WTC11 (cell line): ENCODE results near the gene ATP12A. TPM values are rescaled to one million over a fixed set of nuclear protein-coding genes. Genes with fewer than 3 reads are reported as not detected.

ENCODE experiments used
- ATAC-seq: fragments of 200-7000 bp; cut with Tn5 transposase; 2 replicates; pipeline ENCODE4 v1.10.0; 2021; ENCODE audit warnings: mild to moderate bottlenecking, moderate library complexity
- CTCF ChIA-PET: fragments of 300-600 bp; sonication (Branson Sonifier 250); formaldehyde crosslinking; loops from one replicate; lab custom pipeline; 2021; ENCODE audit warnings: antibody characterized with exemption; lab: Charles Lee
- POLR2A ChIA-PET: fragments of 350-600 bp; sonication (Branson Sonifier 250); formaldehyde crosslinking; loops from one replicate; lab custom pipeline; 2021; ENCODE audit warnings: antibody characterized with exemption; lab: Charles Lee
- DNase-seq: peaks from one replicate; pipeline ENCODE4 v3.0.0; 2021; ENCODE audit warnings: low spot score
- H3K27ac Mint-ChIP-seq: 2 replicates; pipeline ENCODE4 v1.8.0; 2021; ENCODE audit warnings: mixed read lengths
- H3K27me3 Mint-ChIP-seq: 2 replicates; pipeline ENCODE4 v1.8.0; 2021; ENCODE audit warnings: low read depth, mild to moderate bottlenecking, moderate library complexity, mixed read lengths
- H3K36me3 Mint-ChIP-seq: 2 replicates; pipeline ENCODE4 v1.8.0; 2021; ENCODE audit warnings: mixed read lengths
- H3K4me1 Mint-ChIP-seq: 2 replicates; pipeline ENCODE4 v1.8.0; 2022; ENCODE audit warnings: mixed read lengths
- H3K4me3 Mint-ChIP-seq: 2 replicates; pipeline ENCODE4 v1.8.0; 2021; ENCODE audit warnings: mild to moderate bottlenecking, moderate library complexity, mixed read lengths
- H3K9me3 Mint-ChIP-seq: 2 replicates; pipeline ENCODE4 v1.8.0; 2021; ENCODE audit warnings: mixed read lengths
- ATF1 ChIP-seq: sonication (generic); formaldehyde crosslinking; IDR thresholded peaks from 2 replicates; pipeline ENCODE4 v1.8.1; 2023; ENCODE audit warnings: mild to moderate bottlenecking, moderate library complexity, missing genetic modification reagents
- CREB1 ChIP-seq: sonication (generic); formaldehyde crosslinking; IDR thresholded peaks from 2 replicates; pipeline ENCODE4 v1.8.0; 2023; ENCODE audit warnings: mild to moderate bottlenecking, missing genetic modification reagents
- ELF4 ChIP-seq: sonication (generic); formaldehyde crosslinking; IDR thresholded peaks from 2 replicates; pipeline ENCODE4 v1.8.1; 2022; ENCODE audit warnings: low read depth, mild to moderate bottlenecking, moderate library complexity, missing genetic modification reagents
- FOXP1 ChIP-seq: sonication (generic); formaldehyde crosslinking; IDR thresholded peaks from 2 replicates; pipeline ENCODE4 v1.8.0; 2022; ENCODE audit warnings: missing genetic modification reagents, mild to moderate bottlenecking, moderate library complexity, borderline replicate concordance
- JUN ChIP-seq: sonication (generic); formaldehyde crosslinking; IDR thresholded peaks from 2 replicates; pipeline ENCODE4 v1.8.0; 2023; ENCODE audit warnings: mild to moderate bottlenecking, missing genetic modification reagents
- RELA ChIP-seq: sonication (generic); formaldehyde crosslinking; IDR thresholded peaks from 2 replicates; pipeline ENCODE4 v1.8.1; 2022; ENCODE audit warnings: missing genetic modification reagents, mild to moderate bottlenecking, borderline replicate concordance
- SMAD3 ChIP-seq: sonication (generic); formaldehyde crosslinking; IDR thresholded peaks from 2 replicates; pipeline ENCODE4 v1.8.0; 2022; ENCODE audit warnings: missing genetic modification reagents, mild to moderate bottlenecking, borderline replicate concordance
- SP1 ChIP-seq: sonication (generic); formaldehyde crosslinking; conservative IDR thresholded peaks from 2 replicates; pipeline ENCODE4 v1.8.1; 2022; ENCODE audit warnings: missing genetic modification reagents
- TEAD4 ChIP-seq: sonication (generic); formaldehyde crosslinking; IDR thresholded peaks from 2 replicates; pipeline ENCODE4 v1.8.0; 2022; ENCODE audit warnings: mild to moderate bottlenecking, missing genetic modification reagents
- ZNF423 ChIP-seq: fragments of 250-450 bp; sonication (Bioruptor Pico); IDR thresholded peaks from 2 replicates; pipeline ENCODE4 v2.1.2; 2022; ENCODE audit warnings: mild to moderate bottlenecking, moderate library complexity
- total RNA-seq: library from RNA; stranded (reverse); gene quantifications from 3 replicates; pipeline ENCODE4 v1.2.3, GENCODE V29; 2021
- TF ChIP-seq, protein P1 (sequence below): sonication (generic); formaldehyde crosslinking; IDR thresholded peaks from 2 replicates; pipeline ENCODE4 v1.8.0; 2023; ENCODE audit warnings: missing genetic modification reagents
- TF ChIP-seq, protein P2 (sequence below): sonication (generic); formaldehyde crosslinking; IDR thresholded peaks from 2 replicates; pipeline ENCODE4 v1.8.1; 2023; ENCODE audit warnings: mild to moderate bottlenecking, missing genetic modification reagents, moderate library complexity
- TF ChIP-seq, protein P3 (sequence below): sonication (generic); formaldehyde crosslinking; IDR thresholded peaks from 2 replicates; pipeline ENCODE4 v1.8.1; 2023; ENCODE audit warnings: mild to moderate bottlenecking, missing genetic modification reagents
- TF ChIP-seq, protein P4 (sequence below): sonication (generic); formaldehyde crosslinking; IDR thresholded peaks from 2 replicates; pipeline ENCODE4 v1.8.0; 2022; ENCODE audit warnings: mild to moderate bottlenecking, missing genetic modification reagents
- TF ChIP-seq, protein P5 (sequence below): sonication (generic); formaldehyde crosslinking; IDR thresholded peaks from 2 replicates; pipeline ENCODE4 v1.8.1; 2023; ENCODE audit warnings: mild to moderate bottlenecking, missing genetic modification reagents
- TF ChIP-seq, protein P6 (sequence below): sonication (generic); formaldehyde crosslinking; IDR thresholded peaks from 2 replicates; pipeline ENCODE4 v1.8.0; 2023; ENCODE audit warnings: missing genetic modification reagents, mild to moderate bottlenecking, borderline replicate concordance
- TF ChIP-seq, protein P7 (sequence below): sonication (generic); formaldehyde crosslinking; IDR thresholded peaks from 2 replicates; pipeline ENCODE4 v1.8.0; 2022; ENCODE audit warnings: mild to moderate bottlenecking, missing genetic modification reagents
- TF ChIP-seq, protein P8 (sequence below): fragments of 250-450 bp; sonication (Bioruptor Pico); IDR thresholded peaks from 2 replicates; pipeline ENCODE4 v1.8.0; 2021; ENCODE audit warnings: mild to moderate bottlenecking
- TF ChIP-seq, protein P9 (sequence below): sonication (generic); formaldehyde crosslinking; IDR thresholded peaks from 2 replicates; pipeline ENCODE4 v1.8.0; 2022; ENCODE audit warnings: mild to moderate bottlenecking, missing genetic modification reagents

ATP12A gene
- total RNA-seq, 1 experiment from 2014 or later, result 1.4 TPM

DNA sequence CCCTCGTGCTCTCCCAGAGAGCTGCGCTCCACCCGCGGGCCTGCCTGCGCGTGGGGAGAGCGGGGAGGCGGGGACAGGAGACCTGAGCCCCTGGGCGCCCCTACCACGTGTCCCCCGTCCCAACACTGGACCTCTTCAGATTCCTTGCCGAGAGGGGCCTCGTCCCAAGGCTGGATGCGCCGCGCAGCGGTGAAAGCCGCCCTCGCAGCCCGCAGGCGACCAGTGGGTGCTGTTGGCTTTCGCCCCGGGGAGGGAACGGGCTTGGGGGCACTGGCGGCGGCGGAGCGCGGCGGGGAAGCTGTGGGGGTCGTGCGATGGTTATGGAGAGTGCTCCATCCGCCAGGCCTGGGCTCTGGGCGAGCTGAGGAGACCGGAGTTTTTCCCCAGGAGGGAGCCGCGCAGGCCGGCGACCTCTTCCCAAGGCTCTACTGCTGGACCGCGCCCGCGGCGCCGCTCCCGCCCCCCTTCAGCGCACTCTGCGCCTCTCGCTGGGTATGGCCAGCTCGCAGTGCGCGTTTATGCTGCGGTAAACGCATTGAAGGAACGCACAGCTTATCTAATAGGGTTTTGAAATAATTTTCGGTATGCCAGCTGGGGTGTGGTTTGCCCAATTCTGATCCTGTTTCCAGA, 66.5 kb downstream of the ATP12A start (continued):
- TF ChIP-seq RELA, result no peak
- TF ChIP-seq, protein P1, sequence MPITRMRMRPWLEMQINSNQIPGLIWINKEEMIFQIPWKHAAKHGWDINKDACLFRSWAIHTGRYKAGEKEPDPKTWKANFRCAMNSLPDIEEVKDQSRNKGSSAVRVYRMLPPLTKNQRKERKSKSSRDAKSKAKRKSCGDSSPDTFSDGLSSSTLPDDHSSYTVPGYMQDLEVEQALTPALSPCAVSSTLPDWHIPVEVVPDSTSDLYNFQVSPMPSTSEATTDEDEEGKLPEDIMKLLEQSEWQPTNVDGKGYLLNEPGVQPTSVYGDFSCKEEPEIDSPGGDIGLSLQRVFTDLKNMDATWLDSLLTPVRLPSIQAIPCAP (CRISPR knock-in tag), result no peak
- no peak for TF ChIP-seq JUN (CRISPR knock-in tag)
- TF ChIP-seq, protein P2, sequence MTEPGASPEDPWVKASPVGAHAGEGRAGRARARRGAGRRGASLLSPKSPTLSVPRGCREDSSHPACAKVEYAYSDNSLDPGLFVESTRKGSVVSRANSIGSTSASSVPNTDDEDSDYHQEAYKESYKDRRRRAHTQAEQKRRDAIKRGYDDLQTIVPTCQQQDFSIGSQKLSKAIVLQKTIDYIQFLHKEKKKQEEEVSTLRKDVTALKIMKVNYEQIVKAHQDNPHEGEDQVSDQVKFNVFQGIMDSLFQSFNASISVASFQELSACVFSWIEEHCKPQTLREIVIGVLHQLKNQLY (CRISPR knock-in tag), result no peak
- TF ChIP-seq, protein P3, sequence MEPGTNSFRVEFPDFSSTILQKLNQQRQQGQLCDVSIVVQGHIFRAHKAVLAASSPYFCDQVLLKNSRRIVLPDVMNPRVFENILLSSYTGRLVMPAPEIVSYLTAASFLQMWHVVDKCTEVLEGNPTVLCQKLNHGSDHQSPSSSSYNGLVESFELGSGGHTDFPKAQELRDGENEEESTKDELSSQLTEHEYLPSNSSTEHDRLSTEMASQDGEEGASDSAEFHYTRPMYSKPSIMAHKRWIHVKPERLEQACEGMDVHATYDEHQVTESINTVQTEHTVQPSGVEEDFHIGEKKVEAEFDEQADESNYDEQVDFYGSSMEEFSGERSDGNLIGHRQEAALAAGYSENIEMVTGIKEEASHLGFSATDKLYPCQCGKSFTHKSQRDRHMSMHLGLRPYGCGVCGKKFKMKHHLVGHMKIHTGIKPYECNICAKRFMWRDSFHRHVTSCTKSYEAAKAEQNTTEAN (CRISPR knock-in tag), result 0 out of 2 replicates have a peak, but pooled peaks have one; percentile 5
- peak; percentile 83 for TF ChIP-seq ZNF423 (CRISPR knock-in tag)
- TF ChIP-seq, protein P4, sequence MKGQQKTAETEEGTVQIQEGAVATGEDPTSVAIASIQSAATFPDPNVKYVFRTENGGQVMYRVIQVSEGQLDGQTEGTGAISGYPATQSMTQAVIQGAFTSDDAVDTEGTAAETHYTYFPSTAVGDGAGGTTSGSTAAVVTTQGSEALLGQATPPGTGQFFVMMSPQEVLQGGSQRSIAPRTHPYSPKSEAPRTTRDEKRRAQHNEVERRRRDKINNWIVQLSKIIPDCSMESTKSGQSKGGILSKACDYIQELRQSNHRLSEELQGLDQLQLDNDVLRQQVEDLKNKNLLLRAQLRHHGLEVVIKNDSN (CRISPR knock-in tag), result peak; percentile 80; the same call in 1 of the 2 replicates
- TF ChIP-seq ELF4, result no peak
- no peak for TF ChIP-seq ATF1 (CRISPR knock-in tag)
- 0 out of 2 replicates have a peak, but pooled peaks have one; percentile 23 for TF ChIP-seq SMAD3
- TF ChIP-seq, protein P5, sequence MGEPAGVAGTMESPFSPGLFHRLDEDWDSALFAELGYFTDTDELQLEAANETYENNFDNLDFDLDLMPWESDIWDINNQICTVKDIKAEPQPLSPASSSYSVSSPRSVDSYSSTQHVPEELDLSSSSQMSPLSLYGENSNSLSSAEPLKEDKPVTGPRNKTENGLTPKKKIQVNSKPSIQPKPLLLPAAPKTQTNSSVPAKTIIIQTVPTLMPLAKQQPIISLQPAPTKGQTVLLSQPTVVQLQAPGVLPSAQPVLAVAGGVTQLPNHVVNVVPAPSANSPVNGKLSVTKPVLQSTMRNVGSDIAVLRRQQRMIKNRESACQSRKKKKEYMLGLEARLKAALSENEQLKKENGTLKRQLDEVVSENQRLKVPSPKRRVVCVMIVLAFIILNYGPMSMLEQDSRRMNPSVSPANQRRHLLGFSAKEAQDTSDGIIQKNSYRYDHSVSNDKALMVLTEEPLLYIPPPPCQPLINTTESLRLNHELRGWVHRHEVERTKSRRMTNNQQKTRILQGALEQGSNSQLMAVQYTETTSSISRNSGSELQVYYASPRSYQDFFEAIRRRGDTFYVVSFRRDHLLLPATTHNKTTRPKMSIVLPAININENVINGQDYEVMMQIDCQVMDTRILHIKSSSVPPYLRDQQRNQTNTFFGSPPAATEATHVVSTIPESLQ (CRISPR knock-in tag), result no peak

DNA sequence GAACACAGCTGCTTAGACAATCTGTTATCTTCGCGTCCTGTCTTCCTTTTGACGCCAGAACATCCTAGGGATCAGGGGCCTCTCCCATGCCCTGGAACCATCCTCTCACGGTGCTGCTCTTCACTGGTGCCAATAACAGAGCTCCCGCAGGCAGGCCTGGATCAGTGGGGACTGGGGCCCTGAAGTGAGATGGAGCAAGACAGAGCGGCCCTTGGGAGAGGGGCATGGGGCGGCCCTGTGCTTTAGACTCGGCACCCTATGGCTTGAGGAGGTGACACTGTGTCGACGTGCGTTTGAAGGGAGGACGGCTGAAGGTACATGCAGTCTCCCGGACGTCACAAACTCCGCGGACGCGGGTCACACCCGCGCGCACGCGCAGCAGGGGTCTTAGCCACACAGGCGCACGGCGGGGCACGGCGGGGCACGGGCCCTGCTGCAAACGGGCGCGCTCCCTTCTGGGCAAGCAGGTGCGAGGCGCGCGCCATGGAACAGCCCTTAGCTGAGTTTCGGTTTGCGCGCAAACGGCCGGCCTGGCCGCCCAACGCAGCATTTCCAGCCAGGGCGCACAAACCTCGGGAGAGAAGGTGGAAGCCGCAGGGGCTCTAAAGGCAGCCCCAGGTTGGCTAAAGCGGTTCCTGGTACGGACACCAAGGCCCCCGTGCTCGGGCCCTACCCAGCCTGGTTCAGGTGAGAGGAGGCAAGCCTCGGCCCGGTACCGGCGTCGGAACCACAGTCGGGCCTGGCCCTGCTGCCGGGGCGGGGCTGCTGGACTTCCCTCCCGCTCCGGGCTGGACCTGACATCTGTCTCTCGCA, 67.2 kb downstream of the ATP12A start:
- Mint-ChIP-seq H3K36me3 (no peaks in the 10 kb centered on the region), H3K9me3 (no peaks in the 10 kb centered on the region), H3K27ac (no peak overlapping the region), H3K4me3 (peak overlapping the region; percentile 74), H3K27me3 (peaks cover 91% of the 10 kb centered on the region), H3K4me1 (peaks cover 14% of the 10 kb centered on the region)
- ChIA-PET POLR2A (no interaction called here), CTCF (interaction anchor here (0.6 to 2.3 kb wide), 10 partner anchors 15 to 367 kb away, joined by 3 to 8 read pairs (median 3); no protein-coding TSS in a partner anchor)
- ATAC-seq, result peak; percentile 43
- DNase-seq, result peak; percentile 61
- TF ChIP-seq, protein P6, sequence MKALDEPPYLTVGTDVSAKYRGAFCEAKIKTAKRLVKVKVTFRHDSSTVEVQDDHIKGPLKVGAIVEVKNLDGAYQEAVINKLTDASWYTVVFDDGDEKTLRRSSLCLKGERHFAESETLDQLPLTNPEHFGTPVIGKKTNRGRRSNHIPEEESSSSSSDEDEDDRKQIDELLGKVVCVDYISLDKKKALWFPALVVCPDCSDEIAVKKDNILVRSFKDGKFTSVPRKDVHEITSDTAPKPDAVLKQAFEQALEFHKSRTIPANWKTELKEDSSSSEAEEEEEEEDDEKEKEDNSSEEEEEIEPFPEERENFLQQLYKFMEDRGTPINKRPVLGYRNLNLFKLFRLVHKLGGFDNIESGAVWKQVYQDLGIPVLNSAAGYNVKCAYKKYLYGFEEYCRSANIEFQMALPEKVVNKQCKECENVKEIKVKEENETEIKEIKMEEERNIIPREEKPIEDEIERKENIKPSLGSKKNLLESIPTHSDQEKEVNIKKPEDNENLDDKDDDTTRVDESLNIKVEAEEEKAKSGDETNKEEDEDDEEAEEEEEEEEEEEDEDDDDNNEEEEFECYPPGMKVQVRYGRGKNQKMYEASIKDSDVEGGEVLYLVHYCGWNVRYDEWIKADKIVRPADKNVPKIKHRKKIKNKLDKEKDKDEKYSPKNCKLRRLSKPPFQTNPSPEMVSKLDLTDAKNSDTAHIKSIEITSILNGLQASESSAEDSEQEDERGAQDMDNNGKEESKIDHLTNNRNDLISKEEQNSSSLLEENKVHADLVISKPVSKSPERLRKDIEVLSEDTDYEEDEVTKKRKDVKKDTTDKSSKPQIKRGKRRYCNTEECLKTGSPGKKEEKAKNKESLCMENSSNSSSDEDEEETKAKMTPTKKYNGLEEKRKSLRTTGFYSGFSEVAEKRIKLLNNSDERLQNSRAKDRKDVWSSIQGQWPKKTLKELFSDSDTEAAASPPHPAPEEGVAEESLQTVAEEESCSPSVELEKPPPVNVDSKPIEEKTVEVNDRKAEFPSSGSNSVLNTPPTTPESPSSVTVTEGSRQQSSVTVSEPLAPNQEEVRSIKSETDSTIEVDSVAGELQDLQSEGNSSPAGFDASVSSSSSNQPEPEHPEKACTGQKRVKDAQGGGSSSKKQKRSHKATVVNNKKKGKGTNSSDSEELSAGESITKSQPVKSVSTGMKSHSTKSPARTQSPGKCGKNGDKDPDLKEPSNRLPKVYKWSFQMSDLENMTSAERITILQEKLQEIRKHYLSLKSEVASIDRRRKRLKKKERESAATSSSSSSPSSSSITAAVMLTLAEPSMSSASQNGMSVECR (CRISPR knock-in tag), result peak; percentile 79
- TF ChIP-seq FOXP1 (CRISPR knock-in tag) (peak; percentile 64; the same call in 1 of the 2 replicates), JUN (CRISPR knock-in tag) (peak; percentile 69; the same call in 1 of the 2 replicates), CREB1 (CRISPR knock-in tag) (no peak), SP1 (CRISPR knock-in tag) (no peak), TEAD4 (CRISPR knock-in tag) (no peak)
- TF ChIP-seq, protein P7, sequence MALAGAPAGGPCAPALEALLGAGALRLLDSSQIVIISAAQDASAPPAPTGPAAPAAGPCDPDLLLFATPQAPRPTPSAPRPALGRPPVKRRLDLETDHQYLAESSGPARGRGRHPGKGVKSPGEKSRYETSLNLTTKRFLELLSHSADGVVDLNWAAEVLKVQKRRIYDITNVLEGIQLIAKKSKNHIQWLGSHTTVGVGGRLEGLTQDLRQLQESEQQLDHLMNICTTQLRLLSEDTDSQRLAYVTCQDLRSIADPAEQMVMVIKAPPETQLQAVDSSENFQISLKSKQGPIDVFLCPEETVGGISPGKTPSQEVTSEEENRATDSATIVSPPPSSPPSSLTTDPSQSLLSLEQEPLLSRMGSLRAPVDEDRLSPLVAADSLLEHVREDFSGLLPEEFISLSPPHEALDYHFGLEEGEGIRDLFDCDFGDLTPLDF, result no peak
- TF ChIP-seq, protein P8, sequence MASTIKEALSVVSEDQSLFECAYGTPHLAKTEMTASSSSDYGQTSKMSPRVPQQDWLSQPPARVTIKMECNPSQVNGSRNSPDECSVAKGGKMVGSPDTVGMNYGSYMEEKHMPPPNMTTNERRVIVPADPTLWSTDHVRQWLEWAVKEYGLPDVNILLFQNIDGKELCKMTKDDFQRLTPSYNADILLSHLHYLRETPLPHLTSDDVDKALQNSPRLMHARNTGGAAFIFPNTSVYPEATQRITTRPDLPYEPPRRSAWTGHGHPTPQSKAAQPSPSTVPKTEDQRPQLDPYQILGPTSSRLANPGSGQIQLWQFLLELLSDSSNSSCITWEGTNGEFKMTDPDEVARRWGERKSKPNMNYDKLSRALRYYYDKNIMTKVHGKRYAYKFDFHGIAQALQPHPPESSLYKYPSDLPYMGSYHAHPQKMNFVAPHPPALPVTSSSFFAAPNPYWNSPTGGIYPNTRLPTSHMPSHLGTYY (CRISPR knock-in tag), result no peak
- TF ChIP-seq, protein P9, sequence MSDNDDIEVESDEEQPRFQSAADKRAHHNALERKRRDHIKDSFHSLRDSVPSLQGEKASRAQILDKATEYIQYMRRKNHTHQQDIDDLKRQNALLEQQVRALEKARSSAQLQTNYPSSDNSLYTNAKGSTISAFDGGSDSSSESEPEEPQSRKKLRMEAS (CRISPR knock-in tag), result peak; percentile 94
